ENCODE measurements around the gene PRICKLE1.

Gene PRICKLE1

GRCh38 chr12:42498549-42499247 lies 90.8 kb downstream of the PRICKLE1 start:
- no peak for DNase-seq (ENCODE audit: low read depth in 1 of 2, low spot score in 1 of 2)
- Histone ChIP-seq H3K4me3 (replicated peaks; ENCODE audit: insufficient read depth, low read length) (no peak overlapping the region), H3K27me3 (ENCODE audit: insufficient read depth, poor library complexity, severe bottlenecking) (no peaks in the 10 kb centered on the region), H3K27ac (replicated peaks) (no peak overlapping the region)
- TF ChIP-seq POLR2AphosphoS5 (IDR thresholded peaks at IDR 0.05; ENCODE audit: low read depth) (no peak), REST (IDR thresholded peaks at IDR 0.05; ENCODE audit: insufficient replicate concordance, low read depth) (no peak), CTCF (IDR thresholded peaks at IDR 0.05; ENCODE audit: insufficient read depth, low read length) (no peak), SPI1 (IDR thresholded peaks at IDR 0.05; ENCODE audit: borderline replicate concordance, low read depth) (no peak), GABPA (IDR thresholded peaks at IDR 0.05; ENCODE audit: low read depth) (no peak)

GRCh38 chr12:42496886-42497285 lies 92.7 kb downstream of the PRICKLE1 start:
- Histone ChIP-seq H3K4me3 (replicated peaks; ENCODE audit: insufficient read depth, low read length) (no peak overlapping the region), H3K27ac (replicated peaks) (no peak overlapping the region), H3K27me3 (ENCODE audit: insufficient read depth, poor library complexity, severe bottlenecking) (no peaks in the 10 kb centered on the region)
- TF ChIP-seq CTCF (IDR thresholded peaks at IDR 0.05; ENCODE audit: insufficient read depth, low read length): no peak
- no peak for TF ChIP-seq POLR2AphosphoS5 (IDR thresholded peaks at IDR 0.05; ENCODE audit: low read depth)
- TF ChIP-seq REST (IDR thresholded peaks at IDR 0.05; ENCODE audit: insufficient replicate concordance, low read depth): no peak
- no peak for TF ChIP-seq GABPA (IDR thresholded peaks at IDR 0.05; ENCODE audit: low read depth)
- no peak for TF ChIP-seq SPI1 (IDR thresholded peaks at IDR 0.05; ENCODE audit: borderline replicate concordance, low read depth)
- DNase-seq (ENCODE audit: low read depth in 1 of 2, low spot score in 1 of 2): no peak

- H3K27ac ChIP-seq (replicated peaks): no peak overlapping the region
- H3K27me3 ChIP-seq (ENCODE audit: insufficient read depth, poor library complexity, severe bottlenecking): no peaks in the 10 kb centered on the region
- no peak overlapping the region for H3K4me3 ChIP-seq (replicated peaks; ENCODE audit: insufficient read depth, low read length)
- TF ChIP-seq REST (IDR thresholded peaks at IDR 0.05; ENCODE audit: insufficient replicate concordance, low read depth): no peak
- no peak for TF ChIP-seq GABPA (IDR thresholded peaks at IDR 0.05; ENCODE audit: low read depth)
- TF ChIP-seq POLR2AphosphoS5 (IDR thresholded peaks at IDR 0.05; ENCODE audit: low read depth): no peak
- TF ChIP-seq SPI1 (IDR thresholded peaks at IDR 0.05; ENCODE audit: borderline replicate concordance, low read depth): no peak
- TF ChIP-seq CTCF (IDR thresholded peaks at IDR 0.05; ENCODE audit: insufficient read depth, low read length): no peak
- no peak for DNase-seq (ENCODE audit: low read depth in 1 of 2, low spot score in 1 of 2)
Observed at GRCh38 chr12:42495244-42495643, 94.3 kb downstream of the PRICKLE1 start.

Measured in HL-60 (cell line).